ENCODE data around the gene CFAP54.

The CFAP54 gene

GRCh38 chr12:96907671-96908422 is 418.5 kb downstream of the CFAP54 start:
- TF ChIP-seq, protein P1, sequence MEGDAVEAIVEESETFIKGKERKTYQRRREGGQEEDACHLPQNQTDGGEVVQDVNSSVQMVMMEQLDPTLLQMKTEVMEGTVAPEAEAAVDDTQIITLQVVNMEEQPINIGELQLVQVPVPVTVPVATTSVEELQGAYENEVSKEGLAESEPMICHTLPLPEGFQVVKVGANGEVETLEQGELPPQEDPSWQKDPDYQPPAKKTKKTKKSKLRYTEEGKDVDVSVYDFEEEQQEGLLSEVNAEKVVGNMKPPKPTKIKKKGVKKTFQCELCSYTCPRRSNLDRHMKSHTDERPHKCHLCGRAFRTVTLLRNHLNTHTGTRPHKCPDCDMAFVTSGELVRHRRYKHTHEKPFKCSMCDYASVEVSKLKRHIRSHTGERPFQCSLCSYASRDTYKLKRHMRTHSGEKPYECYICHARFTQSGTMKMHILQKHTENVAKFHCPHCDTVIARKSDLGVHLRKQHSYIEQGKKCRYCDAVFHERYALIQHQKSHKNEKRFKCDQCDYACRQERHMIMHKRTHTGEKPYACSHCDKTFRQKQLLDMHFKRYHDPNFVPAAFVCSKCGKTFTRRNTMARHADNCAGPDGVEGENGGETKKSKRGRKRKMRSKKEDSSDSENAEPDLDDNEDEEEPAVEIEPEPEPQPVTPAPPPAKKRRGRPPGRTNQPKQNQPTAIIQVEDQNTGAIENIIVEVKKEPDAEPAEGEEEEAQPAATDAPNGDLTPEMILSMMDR (conservative IDR thresholded peaks at IDR 0.05; ENCODE audit: low read depth, low read length): no peak
- DNase-seq (ENCODE audit: low read depth): no peak
- peak overlapping the region; percentile 89 for H3K4me3 ChIP-seq (ENCODE audit: low read length)

DNA sequence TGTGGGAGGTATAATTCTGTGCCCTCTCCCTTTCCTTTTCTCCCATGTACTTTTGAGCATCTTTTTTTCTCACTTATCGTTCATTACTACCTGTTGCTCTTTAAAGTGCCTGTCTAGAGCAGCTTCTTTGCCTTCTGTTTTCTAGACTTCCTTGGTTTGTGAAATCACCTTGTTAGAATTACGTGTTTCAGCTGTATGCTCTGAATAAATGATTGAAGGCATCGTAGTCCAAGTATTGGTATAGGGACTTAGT is 419.0 kb downstream of the CFAP54 start:
- peak overlapping the region; percentile 89 for H3K4me3 ChIP-seq (ENCODE audit: low read length)
- TF ChIP-seq, protein P1 (conservative IDR thresholded peaks at IDR 0.05; ENCODE audit: low read depth, low read length): no peak
- DNase-seq (ENCODE audit: low read depth): no peak

GRCh38 chr12:96912261-96912660 is 422.9 kb downstream of the CFAP54 start:
- H3K4me3 ChIP-seq (ENCODE audit: low read length): no peak overlapping the region
- no peak for DNase-seq (ENCODE audit: low read depth)
- TF ChIP-seq, protein P1 (conservative IDR thresholded peaks at IDR 0.05; ENCODE audit: low read depth, low read length): no peak

DNA sequence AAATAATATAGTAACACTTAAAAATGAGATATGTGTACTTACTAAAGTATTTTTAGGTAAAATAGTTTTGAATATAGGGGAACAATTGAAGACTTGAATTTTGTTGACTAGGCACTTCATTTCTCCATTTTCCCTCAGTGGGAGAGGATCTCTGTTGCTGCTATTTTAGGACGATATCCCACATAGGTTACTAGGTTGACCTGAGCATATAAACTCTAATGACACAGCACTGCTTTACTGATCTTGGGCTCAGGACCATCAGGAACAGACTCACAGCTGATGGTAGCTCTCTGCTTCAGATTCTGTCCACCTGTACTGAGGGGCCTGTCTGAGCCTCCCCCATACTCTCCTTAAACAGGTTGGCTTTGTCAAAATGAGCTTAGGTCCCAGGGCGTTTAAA is 423.6 kb downstream of the CFAP54 start:
- DNase-seq (ENCODE audit: low read depth): no peak
- TF ChIP-seq, protein P1 (conservative IDR thresholded peaks at IDR 0.05; ENCODE audit: low read depth, low read length): no peak
- H3K4me3 ChIP-seq (ENCODE audit: low read length): no peak overlapping the region

GRCh38 chr12:96919510-96920210 is 430.3 kb downstream of the CFAP54 start:
- TF ChIP-seq, protein P1 (conservative IDR thresholded peaks at IDR 0.05; ENCODE audit: low read depth, low read length): no peak
- no peak for DNase-seq (ENCODE audit: low read depth)
- H3K4me3 ChIP-seq (ENCODE audit: low read length): no peak overlapping the region
